Endothelial cell of umbilical vein (primary cell): ENCODE results near the gene TPK1.

Experiments used
- EZH2 ChIP-seq: IDR thresholded peaks from 2 replicates; pipeline ENCODE4 v1.6.1; 2012; ENCODE audit warnings: borderline replicate concordance, low read depth, mild to moderate bottlenecking, moderate library complexity, low read length, inconsistent platforms; ENCODE audit not compliant: severe bottlenecking
- FOS ChIP-seq: IDR thresholded peaks from 2 replicates; pipeline ENCODE4 v1.6.1; 2011; ENCODE audit warnings: mild to moderate bottlenecking, low read length, moderate library complexity, borderline replicate concordance; ENCODE audit not compliant: insufficient read depth
- JUN ChIP-seq: IDR thresholded peaks from 2 replicates; pipeline ENCODE4 v1.6.1; 2011; ENCODE audit warnings: borderline replicate concordance, low read depth; ENCODE audit not compliant: insufficient read length, insufficient read depth
- MYC ChIP-seq: IDR thresholded peaks from one replicate; pipeline ENCODE4 v1.6.1; 2011; ENCODE audit warnings: mild to moderate bottlenecking, low read depth, low read length
- POLR2A ChIP-seq: IDR thresholded peaks from 2 replicates; pipeline ENCODE4 v1.6.1; 2012; ENCODE audit warnings: low read depth, mild to moderate bottlenecking, control low read depth, low read length
- POLR2AphosphoS5 ChIP-seq: IDR thresholded peaks from 2 replicates; pipeline ENCODE4 v1.6.1; 2012; ENCODE audit warnings: low read depth, mild to moderate bottlenecking, control low read depth, low read length, moderate library complexity; ENCODE audit not compliant: insufficient read depth
- TF ChIP-seq, protein P1 (sequence below), 2 donors: IDR thresholded peaks; 1 replicate in 1 of 2; 2 replicates in 1 of 2; pipeline ENCODE4 v1.5.1; 2011; ENCODE audit warnings: low read length in 2 of 2, mild to moderate bottlenecking in 2 of 2, moderate library complexity in 2 of 2, control low read depth in 1 of 2, inconsistent platforms in 1 of 2, low read depth in 1 of 2; ENCODE audit not compliant: insufficient read depth in 1 of 2; ENCODE audit errors: extremely low read depth in 1 of 2
- TF ChIP-seq, protein P2 (sequence below): IDR thresholded peaks from 2 replicates; pipeline ENCODE4 v1.6.1; 2011; ENCODE audit not compliant: insufficient read depth, insufficient read length

GRCh38 chr7:144527051-144527471 is 308.8 kb downstream of the TPK1 start:
- TF ChIP-seq, protein P1, sequence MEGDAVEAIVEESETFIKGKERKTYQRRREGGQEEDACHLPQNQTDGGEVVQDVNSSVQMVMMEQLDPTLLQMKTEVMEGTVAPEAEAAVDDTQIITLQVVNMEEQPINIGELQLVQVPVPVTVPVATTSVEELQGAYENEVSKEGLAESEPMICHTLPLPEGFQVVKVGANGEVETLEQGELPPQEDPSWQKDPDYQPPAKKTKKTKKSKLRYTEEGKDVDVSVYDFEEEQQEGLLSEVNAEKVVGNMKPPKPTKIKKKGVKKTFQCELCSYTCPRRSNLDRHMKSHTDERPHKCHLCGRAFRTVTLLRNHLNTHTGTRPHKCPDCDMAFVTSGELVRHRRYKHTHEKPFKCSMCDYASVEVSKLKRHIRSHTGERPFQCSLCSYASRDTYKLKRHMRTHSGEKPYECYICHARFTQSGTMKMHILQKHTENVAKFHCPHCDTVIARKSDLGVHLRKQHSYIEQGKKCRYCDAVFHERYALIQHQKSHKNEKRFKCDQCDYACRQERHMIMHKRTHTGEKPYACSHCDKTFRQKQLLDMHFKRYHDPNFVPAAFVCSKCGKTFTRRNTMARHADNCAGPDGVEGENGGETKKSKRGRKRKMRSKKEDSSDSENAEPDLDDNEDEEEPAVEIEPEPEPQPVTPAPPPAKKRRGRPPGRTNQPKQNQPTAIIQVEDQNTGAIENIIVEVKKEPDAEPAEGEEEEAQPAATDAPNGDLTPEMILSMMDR (IDR thresholded peaks at IDR 0.05; ENCODE audit: extremely low read depth in 1 of 2, insufficient read depth in 1 of 2, low read depth in 1 of 2, low read length in 2 of 2) = no peak
- TF ChIP-seq EZH2 (no peak), FOS (no peak), POLR2A (no peak), POLR2AphosphoS5 (no peak), MYC (no peak), JUN (no peak)
- TF ChIP-seq, protein P2, sequence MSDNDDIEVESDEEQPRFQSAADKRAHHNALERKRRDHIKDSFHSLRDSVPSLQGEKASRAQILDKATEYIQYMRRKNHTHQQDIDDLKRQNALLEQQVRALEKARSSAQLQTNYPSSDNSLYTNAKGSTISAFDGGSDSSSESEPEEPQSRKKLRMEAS = no peak
